Amygdala (tissue), 56 donors: ENCODE data around the gene UNC13C.
"Not testable (repeated sequence)": the region's sequence is repeated elsewhere in the genome, so short reads cannot be mapped to it uniquely, and the experiment has no call there.

Experiments used
- DNase-seq, 56 donors: peaks; one replicate each; lab custom pipeline; 2025; lab: John Stamatoyannopoulos, UW

Gene UNC13C

DNA sequence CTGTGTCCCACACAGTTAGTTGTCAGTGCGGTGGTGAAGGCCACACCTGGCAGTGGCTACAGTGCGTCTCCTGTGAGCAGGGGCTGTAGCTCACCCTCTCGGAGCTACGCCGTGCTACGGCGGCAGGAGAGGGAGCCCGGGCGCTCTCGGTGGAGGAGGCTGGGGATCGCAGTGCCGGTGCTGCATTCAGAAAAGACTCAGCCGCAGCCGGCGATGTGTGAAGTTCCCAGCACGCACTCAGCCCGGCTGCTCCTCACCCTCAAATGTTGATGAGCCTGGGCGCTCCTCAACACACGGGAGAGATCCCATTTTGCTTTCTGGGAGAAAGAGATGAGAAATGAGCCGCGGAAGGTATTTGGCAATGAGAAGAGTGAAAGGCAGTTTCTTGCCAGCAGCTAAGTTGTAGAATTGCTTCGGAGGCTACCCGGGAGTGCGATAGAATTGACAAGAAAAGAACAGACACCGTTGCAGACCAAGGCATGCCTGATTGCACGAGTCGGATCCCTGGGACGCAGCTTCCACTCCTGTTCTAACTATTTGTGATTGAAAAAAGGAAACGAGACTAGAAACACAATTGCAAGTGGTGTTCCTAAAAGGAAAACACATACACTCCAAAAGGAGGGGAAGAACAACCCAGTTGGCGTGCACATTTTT lies at the start of gene UNC13C:
UNC13C (plus strand) TSS at position 189 of the 654 bp plus-strand sequence. CDS start 34,463 bp downstream, outside the sequence.
- peak in 36 of 56 donors; percentile 2 to 50 (median 24) for DNase-seq

DNA sequence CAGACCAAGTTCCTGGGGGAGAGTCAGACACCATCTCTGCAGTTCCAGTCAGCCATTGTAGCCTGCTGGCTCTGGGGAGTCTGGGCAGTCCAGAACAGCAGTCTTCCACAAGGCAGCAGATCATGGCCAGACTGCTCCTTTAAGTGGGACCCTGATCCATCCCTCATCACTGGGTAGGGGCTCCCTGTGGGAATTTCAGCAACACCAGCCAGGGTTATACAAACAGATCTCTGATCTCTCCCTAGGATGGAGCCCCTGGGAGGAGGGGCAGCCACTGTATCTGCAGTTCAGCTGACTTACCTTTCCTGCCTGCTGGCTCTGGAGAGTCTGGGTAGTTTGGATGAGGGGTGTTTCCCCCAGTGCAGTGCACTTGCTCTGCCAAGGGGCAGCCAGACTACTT lies 42.1 kb upstream of the UNC13C start:
- no peak for DNase-seq

DNA sequence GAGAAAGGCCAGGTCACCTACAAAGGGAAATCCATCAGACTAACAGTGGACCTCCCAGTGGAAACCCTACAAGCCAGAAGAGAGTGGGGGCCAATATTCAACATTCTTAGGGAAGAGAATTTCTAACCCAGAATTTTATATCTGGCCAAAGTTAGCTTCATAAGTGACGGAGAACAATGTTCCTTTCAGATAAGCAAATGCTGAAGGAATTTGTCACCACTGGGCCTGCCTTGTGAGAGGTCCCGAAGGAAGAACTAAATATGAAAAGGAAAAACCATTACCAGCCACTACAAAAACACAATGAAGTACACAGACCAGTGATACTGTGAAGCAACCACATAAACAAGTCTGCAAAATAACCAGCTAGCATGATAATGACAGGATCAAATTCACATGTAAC lies 40.6 kb upstream of the UNC13C start:
- DNase-seq = not testable (repeated sequence)

DNA sequence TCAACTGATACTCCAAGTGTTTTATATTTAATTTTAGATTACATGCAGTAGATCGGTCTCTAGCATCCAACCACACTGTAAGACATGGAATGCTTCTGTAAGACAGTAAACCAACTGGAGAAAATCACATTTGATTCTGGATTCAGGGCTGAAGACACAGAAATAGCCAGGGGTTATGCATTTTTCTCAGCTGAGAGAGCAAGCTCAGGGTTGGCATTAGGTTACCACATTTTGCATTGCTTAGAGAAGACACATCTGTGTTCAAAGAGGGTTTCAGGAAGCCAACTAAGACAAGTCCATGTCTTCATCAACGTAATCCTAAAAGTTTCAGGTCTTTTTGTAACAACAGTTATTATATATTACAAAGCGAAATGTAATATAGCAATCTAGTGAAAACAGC lies 27.7 kb upstream of the UNC13C start:
- DNase-seq = no peak

DNA sequence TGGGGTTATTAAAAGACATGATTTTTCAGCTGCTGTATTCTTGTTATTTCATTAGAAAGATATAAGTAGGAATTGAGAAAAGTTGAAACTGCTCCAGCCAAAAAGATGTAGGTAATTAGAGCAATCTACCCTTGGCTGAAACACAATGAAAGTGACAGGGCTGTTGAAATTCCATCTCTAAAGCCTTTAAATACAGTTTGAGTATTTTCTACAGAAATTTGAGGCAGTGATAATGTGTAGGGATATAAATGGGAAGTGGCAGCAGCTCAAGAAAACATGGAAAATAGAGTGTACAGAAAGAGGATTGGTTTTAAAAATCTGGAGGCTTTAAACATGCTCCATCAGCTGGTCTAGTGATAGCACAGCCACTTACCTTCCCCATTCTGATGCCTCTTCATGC lies 22.8 kb upstream of the UNC13C start:
- DNase-seq = no peak

DNA sequence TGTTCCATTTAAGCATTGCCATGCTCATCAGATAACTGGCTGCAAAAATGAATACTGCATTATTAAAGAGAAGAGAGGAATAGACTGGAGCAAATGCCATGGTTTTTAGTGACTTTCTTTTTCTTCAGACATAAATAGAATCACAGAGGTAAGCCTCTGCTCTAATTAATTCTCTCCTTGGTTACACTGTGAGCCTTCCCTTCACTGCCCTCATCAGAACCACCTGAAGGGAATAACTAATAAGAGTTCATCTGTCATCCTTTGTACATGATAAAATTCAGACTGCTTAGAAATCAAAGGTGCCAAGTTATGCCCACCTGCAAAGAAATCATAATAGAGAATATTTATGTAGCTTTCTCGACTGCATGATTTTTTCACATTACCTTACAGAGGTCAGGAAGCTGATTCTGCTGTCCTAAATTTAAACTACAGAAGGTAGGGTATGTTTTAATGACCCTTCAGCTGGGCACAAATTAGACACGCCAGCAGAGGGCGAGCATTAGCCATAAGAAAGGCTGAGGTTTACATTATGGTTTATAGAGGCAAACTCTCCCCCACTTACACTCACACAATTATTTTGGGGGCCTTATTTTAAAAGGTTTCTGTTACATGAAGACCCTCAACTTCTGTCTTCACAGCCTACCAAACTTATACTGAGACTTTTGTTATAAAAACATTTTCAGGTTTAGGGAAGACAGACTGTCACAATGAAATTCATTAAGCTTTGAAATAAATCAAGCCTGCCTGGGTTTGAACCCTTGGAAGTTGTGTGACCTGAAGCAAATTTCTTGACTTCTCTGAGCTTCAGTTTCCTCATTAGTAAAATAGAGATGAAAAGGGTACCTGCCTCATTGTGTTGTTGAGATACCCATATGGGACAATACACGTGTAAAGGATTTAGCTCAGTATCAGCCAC lies 15.3 kb upstream of the UNC13C start:
- DNase-seq = peak in 12 of 56 donors; percentile 1 to 25 (median 3)

DNA sequence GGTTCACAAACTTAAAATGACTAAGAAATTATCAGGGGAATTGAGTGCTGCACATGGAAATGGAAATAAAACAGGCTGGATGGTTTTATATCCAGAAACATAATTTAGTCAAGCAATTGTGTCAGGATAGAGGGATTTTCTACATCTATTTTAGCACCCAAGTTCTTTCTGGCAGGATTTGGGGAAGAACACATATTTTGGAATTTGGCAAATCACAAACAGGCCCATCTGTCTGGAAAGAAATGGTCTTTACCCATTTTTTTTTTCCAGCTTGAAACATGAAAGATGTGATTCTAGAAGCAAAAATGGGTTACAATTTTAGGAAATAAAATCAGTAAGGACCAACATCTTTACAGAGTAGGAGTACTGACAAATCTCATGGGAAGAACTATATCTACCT lies 14.4 kb upstream of the UNC13C start:
- DNase-seq = no peak

DNA sequence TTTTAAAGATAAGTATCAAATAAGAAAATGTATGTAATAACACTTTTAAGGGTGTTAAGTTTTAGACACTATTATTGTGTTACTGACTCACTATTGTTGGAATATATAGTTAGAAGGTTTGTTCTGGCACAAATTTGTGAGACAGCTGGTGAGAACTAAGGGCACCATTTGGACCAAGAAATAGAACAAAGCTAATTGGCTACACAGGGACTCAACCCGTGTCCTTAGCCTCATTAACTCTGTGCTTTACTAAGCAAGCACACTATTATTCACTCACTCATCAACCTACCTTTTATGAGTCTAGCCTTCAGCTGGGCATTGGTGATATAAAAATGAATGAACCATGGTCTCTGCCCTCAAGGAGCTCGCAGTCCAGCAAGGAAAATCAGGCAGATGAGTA lies 4.1 kb upstream of the UNC13C start:
- DNase-seq = no peak

DNA sequence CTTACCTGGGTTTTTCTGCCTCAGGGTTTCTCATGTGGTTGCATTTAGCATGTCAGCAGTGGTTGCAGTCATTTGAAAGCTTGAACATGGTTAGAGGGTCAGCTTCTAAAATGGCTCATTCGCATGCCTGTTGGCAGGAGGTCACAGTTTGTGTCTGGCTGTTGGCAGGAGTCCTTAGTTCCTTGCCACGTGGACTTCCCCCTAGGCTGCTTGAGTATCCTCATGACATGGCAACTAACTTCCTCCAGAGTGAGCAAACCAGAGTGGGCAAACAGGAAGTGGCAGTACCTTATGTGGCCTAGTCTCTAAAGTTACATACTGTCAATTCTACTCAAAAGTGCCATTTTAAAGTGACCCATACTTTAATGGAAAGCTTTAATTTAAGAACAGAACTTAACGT lies 3.4 kb upstream of the UNC13C start:
- no peak for DNase-seq

DNA sequence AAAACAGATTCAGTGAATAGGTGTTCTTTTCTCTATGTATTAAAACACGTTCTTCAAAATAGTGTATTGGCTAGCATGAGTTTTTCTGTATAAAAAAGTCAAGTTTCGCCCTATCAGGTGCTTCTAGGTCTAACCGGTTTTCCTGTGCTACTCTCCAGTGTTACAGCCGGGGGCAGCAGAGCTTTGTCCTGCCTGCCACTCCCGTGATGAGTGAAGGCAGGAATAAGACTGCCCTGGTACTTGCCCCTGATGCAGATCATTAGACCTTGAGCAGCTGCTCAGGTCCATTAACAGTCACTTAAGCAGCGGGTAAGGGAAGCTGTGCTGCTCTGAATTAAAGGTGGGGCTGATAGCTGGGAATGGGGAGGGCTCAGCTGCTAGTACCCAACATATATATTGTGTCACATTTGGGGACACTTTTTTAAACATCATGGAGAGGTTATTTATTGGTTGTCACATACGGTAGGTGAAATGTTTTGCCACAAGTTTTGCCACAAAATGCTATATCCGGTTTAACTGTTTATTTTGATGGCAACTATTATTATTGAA lies 1.3 kb upstream of the UNC13C start:
- peak in 7 of 56 donors; percentile 2 to 8 (median 4) for DNase-seq

DNA sequence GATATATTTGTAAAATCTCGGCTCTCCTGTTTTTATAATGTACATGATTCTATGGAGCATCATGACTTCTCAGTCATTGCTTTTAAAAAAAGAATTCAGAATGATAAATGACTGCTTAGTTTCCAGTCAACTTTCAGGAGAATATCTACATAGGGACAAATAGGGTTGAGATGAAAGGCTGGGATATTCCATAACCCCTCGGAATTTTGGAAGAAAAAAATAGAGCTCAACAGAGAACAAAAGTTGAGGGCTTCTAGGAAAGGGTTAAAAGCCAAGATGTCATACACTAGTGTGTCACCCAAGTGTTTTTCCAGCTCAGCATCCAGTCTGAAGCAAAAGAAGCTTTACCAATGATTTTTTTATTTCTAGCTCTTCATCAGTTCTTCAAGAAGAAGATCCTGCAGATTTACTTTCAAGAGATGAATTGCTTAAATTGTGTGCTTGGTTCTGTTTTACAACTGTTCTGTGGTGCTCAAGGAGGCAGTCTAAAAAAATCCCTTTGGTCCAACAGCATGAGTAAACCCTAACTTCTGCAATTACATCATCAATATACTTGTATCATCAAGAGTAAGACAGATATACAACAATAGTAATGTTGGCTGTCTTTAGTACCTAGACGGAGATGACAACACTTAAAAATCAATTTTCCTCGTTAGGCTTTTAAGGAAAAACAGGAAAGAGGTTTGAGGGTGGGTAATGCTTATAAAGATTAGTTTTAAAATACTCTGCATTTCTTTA lies 979 bp downstream of the UNC13C start:
- DNase-seq = no peak

DNA sequence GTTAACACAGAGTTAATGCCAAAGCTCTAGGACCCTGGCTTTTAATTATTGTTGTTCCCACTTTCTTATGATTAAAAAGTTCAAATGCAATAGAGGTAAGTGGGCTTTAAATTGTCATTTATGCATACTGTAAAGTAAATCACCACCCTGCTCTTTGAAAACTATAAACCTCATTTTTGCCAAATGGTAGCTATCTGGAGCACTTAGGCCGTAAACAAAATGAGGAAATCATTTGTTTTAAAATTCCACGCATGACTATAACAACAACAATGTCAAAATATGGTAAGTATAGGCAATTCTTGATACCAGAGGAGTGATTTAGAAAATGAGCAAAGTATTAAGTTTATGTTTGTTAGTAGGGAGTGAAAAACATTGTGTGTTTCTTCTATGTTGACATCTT lies 1.8 kb downstream of the UNC13C start:
- no peak for DNase-seq

DNA sequence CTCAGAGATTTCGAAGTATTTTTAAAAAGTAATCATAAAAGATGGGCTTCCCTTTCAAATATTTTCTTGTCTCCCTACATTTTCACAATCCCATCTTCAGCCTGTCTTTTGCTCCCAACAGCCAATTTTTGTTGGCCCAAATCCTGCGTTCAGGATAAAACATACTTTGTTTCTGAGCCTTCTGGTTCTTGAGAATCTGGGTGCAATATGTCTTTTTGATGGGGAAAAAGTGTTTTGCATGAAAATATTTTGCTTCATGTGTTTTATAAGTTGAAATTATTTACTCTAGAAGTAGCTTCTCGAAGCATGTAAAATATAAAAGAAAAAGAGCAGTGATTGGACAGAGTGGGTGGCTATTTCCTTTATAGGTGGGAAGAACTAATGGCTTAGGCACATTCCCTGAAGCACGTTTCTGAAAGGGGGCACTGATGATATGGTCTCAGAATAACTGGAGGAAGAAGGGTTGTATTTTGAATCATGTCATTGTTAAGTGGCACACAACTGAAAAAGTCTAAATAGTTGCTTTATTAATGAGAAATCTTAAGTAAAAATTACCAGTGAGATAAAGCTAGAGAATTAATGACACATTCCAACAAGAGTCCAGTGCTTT lies 3.9 kb downstream of the UNC13C start:
- no peak for DNase-seq

DNA sequence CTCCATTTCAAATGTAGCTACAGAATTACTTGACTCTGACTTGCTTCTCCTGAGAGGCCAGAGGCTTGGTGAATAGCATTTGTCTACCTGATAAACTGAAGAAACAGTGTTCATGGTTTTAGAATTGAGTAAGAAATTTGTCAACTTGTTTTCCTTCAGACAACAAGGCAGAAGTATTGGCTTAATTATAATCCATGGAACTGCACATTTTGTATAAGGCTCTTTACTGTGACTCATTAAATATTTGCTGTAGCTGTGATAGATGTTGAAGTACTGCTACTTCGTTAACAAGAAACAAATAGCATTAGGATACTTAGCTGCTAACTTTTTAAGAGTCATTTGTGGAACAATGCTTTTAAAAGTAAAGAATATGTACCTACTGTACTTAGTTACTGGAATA lies 4.6 kb downstream of the UNC13C start:
- no peak for DNase-seq

DNA sequence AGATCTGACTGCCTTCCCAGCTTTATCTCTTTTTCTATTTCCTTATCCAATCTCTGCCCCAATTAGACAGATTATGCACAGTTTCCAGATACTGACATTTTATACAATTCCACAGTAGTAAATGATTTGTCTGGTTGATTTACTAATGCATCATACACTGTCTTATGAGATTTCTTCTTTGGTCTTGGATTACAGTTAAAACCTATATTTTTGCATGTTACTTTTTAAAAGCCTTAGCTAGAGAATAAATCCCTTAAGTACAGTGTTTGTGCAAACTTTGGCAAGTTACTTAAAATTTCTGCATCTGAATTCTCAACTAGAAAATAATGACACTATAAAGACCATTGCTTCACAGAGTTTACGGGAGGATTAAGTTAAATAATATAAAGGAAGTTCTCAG lies 6.0 kb downstream of the UNC13C start:
- DNase-seq = no peak

DNA sequence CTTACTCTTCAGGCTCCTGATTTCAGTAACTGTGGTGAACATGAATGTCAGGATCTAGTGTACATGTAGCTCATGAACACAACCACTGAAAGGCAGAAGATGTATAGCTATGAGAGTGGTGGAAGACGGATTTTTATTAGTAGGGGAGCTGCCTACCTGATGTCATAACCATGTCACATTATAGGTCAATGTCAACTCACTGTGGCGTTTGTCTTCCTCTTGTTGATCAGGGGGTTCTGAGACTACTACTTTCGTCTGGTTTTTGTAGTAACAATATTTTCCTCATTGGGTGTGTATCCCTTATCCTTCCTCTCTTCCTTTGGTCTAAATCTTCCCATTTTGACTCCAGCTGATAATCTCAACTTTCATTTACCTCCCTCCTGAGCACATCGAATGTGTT lies 7.3 kb downstream of the UNC13C start:
- DNase-seq = no peak

DNA sequence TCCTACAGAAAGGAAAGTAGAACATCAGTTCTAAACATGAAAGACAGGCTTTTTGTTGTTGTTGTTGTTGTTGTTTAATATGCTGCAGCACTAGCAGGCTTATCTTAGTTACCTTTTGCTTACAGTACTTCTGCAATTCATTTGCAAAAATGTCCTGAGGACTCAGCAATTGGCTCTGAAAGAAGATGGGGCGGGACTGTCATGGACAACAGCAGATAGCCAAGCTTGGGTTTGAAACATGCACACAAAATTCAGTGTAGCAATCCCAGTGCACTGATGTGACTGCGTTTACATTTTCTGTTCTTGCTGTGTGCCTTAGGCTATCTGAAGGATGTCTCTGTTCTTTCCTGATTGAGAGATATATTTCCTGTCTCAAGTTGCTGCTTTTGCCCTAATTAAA lies 9.2 kb downstream of the UNC13C start:
- DNase-seq = no peak

DNA sequence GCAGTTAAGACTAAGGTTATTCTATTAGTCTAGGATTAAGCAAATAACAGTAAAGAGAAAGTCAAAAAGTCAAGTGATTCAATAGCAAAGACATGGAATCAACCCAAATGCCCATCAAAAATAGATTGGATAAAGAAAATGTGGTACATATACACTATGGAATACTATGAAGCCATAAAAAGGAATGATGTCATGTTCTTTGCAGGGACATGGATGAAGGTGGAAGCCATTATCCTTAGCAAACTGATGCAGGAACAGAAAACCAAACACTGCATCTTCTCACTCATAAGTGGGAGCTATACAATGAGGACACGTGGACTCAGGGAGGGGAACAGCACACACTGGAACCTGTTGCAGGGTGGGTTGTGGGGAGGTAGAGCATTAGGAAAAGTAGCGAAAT lies 29.0 kb downstream of the UNC13C start:
- no peak for DNase-seq

DNA sequence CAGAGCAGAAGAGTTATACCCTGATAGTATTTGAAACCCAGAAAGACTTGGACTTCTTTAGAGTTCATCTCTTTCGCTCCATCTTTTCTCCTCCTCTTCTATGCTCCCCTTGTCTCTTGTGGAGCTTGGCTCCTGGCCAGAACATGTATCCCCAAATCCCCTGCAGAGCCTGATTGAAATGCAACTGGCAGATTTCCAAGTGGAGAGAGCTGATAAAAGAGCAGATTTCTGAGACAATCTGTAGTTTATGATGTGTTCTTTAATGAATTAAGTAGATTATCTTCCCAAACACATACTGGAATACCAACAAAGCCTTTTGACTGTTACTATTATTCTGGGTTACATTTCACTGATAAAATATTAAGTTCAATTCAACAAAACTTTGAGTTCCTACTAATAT lies 33.4 kb downstream of the UNC13C start:
- no peak for DNase-seq

DNA sequence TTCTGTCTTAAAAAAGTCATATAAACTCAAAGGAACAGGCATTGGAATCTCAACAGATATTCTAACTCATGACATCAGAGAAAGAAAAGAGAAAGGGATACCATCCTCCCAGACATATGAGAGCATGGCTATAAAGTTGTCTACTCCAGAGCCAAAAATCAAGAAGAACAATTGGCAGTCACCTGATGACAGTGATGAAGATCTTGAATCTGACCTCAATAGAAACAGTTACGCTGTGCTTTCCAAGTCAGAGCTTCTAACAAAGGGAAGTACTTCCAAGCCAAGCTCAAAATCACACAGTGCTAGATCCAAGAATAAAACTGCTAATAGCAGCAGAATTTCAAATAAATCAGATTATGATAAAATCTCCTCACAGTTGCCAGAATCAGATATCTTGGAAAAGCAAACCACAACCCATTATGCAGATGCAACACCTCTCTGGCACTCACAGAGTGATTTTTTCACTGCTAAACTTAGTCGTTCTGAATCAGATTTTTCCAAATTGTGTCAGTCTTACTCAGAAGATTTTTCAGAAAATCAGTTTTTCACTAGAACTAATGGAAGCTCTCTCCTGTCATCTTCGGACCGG lies 35.9 kb downstream of the UNC13C start:
- DNase-seq = no peak
